Suprapubic skin (tissue), 3 donors: Measurements from ENCODE around the gene TRIM25.

ENCODE experiments used
- EP300 ChIP-seq: sonication (generic); formaldehyde crosslinking; IDR thresholded peaks from one replicate; pipeline ENCODE4 v1.6.1; 2017; ENCODE audit warnings: antibody characterized with exemption
- TF ChIP-seq, protein P1 (sequence below), 2 donors: fragments of 200-600 bp in 1 of 2; fragments of 450-650 bp in 1 of 2; sonication (generic) in 1 of 2; IDR thresholded peaks; one replicate each; pipeline ENCODE4 v1.5.1; 2016 to 2019; ENCODE audit warnings: antibody characterized with exemption in 2 of 2, mild to moderate bottlenecking in 1 of 2, moderate library complexity in 1 of 2

DNA sequence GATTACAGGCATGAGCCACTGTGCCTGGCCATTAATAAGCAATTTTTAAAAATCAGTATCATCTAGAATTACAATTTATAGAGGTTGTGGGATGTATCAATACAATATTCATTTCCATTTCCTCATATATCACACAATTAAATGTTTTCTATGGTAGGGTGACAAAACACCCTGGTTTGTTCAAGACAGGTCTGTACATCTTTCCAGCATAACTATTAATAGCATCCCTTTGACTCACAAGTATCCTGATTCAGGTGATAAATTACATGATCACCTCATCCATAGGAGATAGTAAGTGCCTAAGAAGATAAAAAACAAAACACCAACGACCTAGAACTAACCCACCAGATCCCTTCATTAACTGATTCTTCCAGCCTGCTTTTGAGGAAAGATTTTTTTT is 33.9 kb upstream of the TRIM25 start:
- TF ChIP-seq, protein P1, sequence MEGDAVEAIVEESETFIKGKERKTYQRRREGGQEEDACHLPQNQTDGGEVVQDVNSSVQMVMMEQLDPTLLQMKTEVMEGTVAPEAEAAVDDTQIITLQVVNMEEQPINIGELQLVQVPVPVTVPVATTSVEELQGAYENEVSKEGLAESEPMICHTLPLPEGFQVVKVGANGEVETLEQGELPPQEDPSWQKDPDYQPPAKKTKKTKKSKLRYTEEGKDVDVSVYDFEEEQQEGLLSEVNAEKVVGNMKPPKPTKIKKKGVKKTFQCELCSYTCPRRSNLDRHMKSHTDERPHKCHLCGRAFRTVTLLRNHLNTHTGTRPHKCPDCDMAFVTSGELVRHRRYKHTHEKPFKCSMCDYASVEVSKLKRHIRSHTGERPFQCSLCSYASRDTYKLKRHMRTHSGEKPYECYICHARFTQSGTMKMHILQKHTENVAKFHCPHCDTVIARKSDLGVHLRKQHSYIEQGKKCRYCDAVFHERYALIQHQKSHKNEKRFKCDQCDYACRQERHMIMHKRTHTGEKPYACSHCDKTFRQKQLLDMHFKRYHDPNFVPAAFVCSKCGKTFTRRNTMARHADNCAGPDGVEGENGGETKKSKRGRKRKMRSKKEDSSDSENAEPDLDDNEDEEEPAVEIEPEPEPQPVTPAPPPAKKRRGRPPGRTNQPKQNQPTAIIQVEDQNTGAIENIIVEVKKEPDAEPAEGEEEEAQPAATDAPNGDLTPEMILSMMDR (IDR thresholded peaks at IDR 0.05), result no peak
- TF ChIP-seq EP300, result no peak
